HG03280 (cell line): ENCODE measurements around the gene MRPL12.
A peak's percentile ranks its signal among the peaks of the same experiment; 100 is the strongest.
"Not testable (repeated sequence)": the region's sequence is repeated elsewhere in the genome, so short reads cannot be mapped to it uniquely, and the experiment has no call there.

Experiments
- ATAC-seq: cut with Tn5 transposase; IDR thresholded peaks from one replicate; pipeline ENCODE4 v1.9.1; 2021; ENCODE audit warnings: mild to moderate bottlenecking, moderate library complexity; ENCODE audit not compliant: unreplicated experiment

MRPL12 gene

DNA sequence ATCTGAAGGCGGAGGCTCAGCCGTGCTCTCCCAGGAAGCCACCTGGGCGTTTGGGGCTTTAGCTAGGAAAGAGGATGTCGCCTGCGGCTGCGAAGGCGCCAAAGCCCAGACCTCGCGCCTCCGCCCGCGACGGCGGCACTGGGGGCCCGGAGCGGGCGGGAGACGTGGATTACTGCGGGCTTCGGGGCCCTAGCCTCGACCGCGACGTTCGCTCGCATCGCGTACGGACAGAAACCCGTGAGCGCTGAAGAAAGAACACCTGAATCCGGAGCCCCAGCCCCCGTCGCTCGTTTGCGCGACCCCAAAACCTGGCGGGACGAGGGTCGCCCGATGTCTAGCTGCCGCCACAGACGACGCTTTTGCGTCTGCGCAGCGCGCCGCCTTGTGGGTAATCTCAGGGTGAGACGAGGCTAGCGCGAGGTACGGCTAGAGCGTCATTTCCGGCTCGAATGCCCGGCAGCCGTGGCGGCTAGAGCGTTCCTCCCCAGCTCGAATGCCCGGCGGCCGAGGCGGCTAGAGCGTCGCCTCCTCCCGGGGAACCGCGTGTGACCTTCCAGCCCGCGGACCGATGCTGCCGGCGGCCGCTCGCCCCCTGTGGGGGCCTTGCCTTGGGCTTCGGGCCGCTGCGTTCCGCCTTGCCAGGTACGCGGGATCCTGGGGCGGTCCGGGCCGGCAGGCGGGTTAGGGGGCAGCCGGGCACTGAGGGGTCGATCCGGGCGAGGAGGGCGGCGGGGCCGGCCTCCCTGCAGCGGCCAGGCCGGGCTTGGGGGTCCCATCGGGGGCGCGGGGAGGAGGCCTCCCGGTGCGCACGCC is at the start of gene MRPL12:
Gene MRPL12 (plus strand): TSS at position 434 of the 813 bp plus-strand sequence. CDS start 135 bp downstream, at position 569.
- peak; percentile 87 for ATAC-seq

- ATAC-seq = no peak
Observed at GRCh38 chr17:81655378-81656117, 47.6 kb upstream of the MRPL12 start.

DNA sequence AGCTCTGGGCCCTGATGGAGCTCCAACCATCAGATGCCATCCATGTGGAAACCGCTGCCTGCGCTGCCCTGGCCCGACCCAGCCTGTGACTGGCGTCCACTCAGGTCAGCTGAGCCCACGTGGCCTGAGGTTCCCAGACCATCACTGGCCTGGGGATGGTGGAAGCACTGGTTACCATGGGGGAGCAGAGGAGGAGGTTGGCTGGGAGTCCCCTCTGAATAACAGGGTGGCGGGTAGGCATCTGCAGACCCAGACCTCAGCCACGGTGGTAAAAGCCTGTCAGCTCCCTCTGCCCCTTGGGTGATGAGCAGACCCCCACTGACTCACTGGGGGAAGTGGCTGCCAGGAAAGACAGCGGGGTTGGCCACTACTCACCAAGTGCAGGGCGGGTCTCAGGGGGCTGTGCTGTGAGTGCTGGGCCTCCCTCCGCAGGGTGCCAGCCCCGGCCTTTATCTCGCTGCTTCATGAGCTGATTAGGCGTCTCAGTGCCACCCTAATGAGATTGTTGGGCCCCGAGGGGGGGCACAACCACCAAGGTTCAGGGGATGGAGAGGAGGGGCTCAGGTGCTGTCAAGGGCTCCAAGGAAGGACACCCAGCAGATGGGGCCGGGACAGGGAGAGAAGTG is 46.9 kb upstream of the MRPL12 start, which contains the start of gene PDE6G:
Gene PDE6G (minus strand): TSS at position 425 of the 626 bp plus-strand sequence. CDS start 3,237 bp downstream, outside the sequence.
- no peak for ATAC-seq

- ATAC-seq = no peak
Observed at GRCh38 chr17:81656835-81657234, 46.3 kb upstream of the MRPL12 start.

DNA sequence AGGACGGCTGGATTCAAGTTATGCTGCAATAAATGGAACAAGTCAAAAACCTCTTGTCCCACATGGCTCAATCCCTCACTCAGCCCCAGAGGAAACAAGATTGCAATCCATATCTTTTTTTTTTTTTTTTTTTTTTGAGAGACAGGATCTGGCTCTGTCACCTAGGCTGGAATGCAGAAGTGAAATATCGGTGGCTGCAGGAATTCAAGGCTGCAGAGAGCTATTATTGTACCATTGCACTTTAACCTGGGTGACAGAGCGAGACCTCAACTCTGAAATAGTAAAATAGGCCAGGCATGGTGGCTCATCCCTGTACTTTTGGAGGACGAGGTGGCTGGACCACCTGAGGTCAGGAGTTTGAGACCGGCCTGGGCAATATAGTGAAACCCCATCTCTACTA is 44.1 kb upstream of the MRPL12 start:
- no peak for ATAC-seq

- ATAC-seq = no peak
Observed at GRCh38 chr17:81660441-81660840, 42.7 kb upstream of the MRPL12 start.

DNA sequence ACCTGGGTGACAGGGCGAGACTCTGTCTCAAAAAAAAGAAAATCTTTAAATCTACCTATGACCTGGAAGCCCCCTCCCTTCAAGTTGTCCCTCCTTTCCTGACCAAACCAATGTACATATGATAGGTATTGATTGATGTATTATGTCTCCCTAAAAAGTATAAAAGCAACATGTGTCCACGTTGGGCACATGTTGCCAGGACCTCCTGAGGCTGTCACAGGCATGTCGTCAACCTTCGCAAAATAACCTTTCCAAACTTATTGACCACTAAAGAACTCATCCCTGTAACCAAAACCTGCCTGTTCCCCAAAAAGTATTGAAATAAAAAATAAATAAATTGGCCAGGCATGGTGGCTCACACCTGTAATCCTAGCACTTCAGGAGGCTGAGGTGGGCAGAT is 41.2 kb upstream of the MRPL12 start:
- ATAC-seq = no peak

DNA sequence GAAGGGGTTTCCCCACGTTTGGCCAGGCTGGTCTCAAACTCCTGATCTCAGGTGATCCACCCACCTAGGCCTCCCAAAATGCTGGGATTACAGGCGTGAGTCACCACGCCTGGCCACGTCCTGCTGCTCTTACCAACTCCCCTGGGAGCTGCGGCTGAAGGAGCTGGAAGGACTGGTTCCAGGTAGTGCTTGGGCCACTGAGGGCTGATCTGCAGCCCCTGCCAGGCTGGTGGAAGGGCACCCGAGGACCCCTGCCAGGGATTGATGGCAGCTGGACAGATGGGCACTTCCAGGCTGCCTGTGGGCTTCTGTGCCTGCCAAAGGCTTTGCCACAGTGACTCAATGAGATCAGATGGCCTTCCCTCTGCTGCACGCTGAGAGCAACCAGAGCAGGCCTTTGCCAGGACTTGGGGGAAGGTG is 39.1 kb upstream of the MRPL12 start:
- no peak for ATAC-seq

- no peak for ATAC-seq
Observed at GRCh38 chr17:81665205-81666091, 37.7 kb upstream of the MRPL12 start.

DNA sequence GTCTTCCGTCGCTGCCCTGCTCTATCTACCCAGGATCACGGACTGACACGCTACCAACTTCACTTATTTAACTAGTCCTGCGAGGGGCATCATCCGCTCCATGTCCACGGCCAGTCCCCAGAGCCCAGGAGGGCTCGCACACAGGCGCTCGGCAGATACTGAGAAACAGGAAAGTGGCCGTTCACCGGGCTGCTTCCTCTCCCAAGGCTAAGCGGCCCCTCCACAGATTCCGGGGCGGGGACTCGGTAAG is 37.1 kb upstream of the MRPL12 start:
- peak; percentile 6 for ATAC-seq

DNA sequence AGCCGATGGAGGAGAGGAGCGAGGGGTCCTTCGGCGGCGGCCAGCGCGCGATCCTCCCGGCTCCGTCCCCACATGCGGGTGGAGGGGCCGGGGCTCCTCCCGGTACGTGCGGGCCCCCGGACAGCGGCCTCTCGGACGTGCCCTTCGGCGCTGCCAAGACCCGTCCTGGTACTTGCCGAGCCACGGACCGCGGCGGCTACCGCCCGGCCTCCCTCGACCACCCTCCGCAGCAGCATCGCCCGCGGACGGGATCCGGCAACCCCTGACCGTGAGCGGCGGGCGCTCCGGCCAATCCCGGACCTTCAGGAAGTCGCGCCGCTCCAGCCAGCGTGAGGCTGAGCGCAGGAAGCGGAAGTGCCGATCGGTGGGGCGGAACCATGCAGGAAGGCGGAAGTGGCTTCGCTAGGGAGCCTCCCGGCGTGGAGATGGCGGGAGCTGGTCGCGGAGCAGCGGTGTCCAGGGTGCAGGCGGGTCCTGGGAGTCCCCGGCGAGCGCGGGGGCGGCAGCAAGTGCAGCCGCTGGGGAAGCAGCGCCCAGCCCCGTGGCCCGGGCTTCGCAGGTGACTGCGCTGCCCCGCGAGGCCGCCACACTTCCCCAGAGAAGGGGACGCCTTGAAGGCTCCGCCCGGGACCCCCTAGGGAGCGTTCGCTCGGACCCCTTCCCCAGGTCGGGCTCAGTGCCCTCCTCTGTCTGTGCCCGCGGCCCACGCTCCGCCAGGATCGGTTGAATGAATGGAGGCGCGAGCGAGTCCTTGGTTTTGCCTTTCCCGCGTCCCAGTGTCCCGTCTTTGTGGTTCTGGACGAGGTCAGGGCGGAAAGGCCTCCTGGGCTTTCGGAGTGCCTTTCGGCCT is 36.6 kb upstream of the MRPL12 start, which contains the start of the genes CCDC137 and OXLD1:
Gene CCDC137 (plus strand): TSS at position 396 of the 850 bp plus-strand sequence. CDS start 30 bp downstream, at position 426.
Gene OXLD1 (minus strand): TSS at position 264 of the 850 bp plus-strand sequence. CDS start 28 bp downstream, at position 236.
- peak; percentile 97 for ATAC-seq

- no peak for ATAC-seq
Observed at GRCh38 chr17:81667754-81668153, 35.4 kb upstream of the MRPL12 start.

GRCh38 chr17:81672504-81672903 is 30.7 kb upstream of the MRPL12 start:
- no peak for ATAC-seq

- ATAC-seq = no peak
Observed at GRCh38 chr17:81672954-81673353, 30.2 kb upstream of the MRPL12 start.

DNA sequence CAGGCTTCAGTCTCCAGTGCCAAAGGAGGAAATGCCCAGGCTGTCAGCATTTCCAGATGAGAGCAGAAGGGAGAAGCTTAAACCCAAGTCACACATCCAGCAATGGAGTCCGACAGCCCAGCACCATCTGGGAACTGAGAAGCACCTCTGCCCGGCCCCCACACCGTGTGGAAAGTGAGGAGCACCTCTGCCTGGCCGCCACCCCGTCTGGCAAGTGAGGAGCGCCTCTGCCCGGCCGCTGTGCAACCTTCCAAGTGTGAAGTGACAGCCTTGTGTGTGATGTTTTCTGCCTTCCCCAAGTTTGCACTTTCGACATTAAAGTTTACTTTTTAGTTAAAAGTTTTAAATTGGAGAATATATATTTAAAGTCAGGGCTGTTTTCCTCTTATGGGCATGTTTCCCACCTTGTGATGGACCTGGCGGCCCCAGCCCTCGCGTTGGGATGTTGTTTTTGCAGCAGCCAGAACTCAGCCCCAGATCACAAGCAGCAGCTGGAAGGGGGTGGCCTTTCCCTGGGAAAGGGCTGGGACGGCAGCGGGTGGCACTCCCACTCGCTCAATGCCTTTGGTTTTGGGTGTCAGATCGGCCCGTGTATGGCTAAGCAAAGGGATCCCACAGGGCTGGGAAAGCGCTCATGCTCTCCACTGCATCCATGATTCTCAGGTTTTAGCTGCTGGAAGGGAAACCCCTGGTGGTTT is 29.5 kb upstream of the MRPL12 start:
- ATAC-seq = no peak

- not testable (repeated sequence) for ATAC-seq
Observed at GRCh38 chr17:81675515-81676221, 27.5 kb upstream of the MRPL12 start.

- ATAC-seq = no peak
Observed at GRCh38 chr17:81676906-81677305, 26.3 kb upstream of the MRPL12 start.

DNA sequence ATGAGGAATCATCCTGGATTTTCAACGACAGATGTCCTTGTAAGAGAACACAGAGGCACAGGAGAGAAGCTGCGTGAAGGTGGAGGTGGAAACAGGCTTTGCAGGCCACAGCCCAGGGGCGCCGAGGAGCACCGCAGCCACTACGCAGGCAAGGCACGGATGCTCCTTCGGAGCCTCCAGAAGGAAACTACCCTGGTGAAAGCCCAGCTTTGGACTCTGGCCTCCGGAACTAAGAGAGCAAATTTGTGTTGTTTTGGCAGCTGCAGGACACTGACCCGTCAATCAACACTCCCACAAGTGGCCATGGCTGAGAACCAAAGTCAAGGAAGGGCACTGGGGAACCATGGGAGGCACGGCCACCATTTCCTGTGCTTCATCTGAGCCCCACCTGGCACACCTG is 23.0 kb upstream of the MRPL12 start:
- ATAC-seq = no peak
